OCI-LY1 (cell line): Measurements from ENCODE around the gene SPECC1L.

Experiments
- H2AFZ ChIP-seq: fragments of 200-600 bp; sonication (generic), shearing (Covaris generic); 2 replicates; pipeline ENCODE4 v1.6.0; 2014; ENCODE audit warnings: antibody characterized with exemption, mild to moderate bottlenecking, low read length
- H3F3A ChIP-seq: fragments of 200-600 bp; sonication (generic), shearing (Covaris generic); 2 replicates; pipeline ENCODE4 v1.6.0; 2014; ENCODE audit warnings: mild to moderate bottlenecking, antibody characterized with exemption, low read length, moderate library complexity; ENCODE audit not compliant: insufficient read depth
- H3K27ac ChIP-seq: fragments of 200-600 bp; sonication (generic); 2 replicates; pipeline ENCODE4 v1.5.1; 2014; ENCODE audit warnings: low read length, mixed run types, mild to moderate bottlenecking, low read depth; ENCODE audit not compliant: poor library complexity, severe bottlenecking
- H3K27me3 ChIP-seq: fragments of 200-600 bp; sonication (generic); 2 replicates; pipeline ENCODE4 v1.6.0; 2014; ENCODE audit warnings: antibody characterized with exemption, mild to moderate bottlenecking, low read length, moderate library complexity; ENCODE audit not compliant: insufficient read depth
- H3K36me3 ChIP-seq: fragments of 200-600 bp; sonication (generic); 2 replicates; pipeline ENCODE4 v1.6.1; 2014; ENCODE audit warnings: mild to moderate bottlenecking, antibody characterized with exemption, low read length, moderate library complexity, mixed read lengths; ENCODE audit not compliant: insufficient read depth
- H3K4me1 ChIP-seq: fragments of 200-600 bp; sonication (generic); 2 replicates; pipeline ENCODE4 v1.5.1; 2014; ENCODE audit warnings: mild to moderate bottlenecking, low read length, moderate library complexity; ENCODE audit not compliant: insufficient read depth, severe bottlenecking
- H3K4me2 ChIP-seq: fragments of 200-600 bp; sonication (generic), shearing (Covaris generic); 2 replicates; pipeline ENCODE4 v1.6.1; 2014; ENCODE audit warnings: low read length
- H3K4me3 ChIP-seq: fragments of 200-600 bp; sonication (generic); 2 replicates; pipeline ENCODE4 v1.5.1; 2014; ENCODE audit warnings: low read length, low read depth, mild to moderate bottlenecking, mixed read lengths; ENCODE audit not compliant: poor library complexity, severe bottlenecking
- H3K79me2 ChIP-seq: fragments of 200-600 bp; shearing (Covaris generic); 2 replicates; pipeline ENCODE4 v1.6.1; 2016; ENCODE audit warnings: mixed run types, low read length, mixed read lengths; ENCODE audit not compliant: insufficient read depth
- H3K9ac ChIP-seq: fragments of 200-600 bp; sonication (generic), shearing (Covaris generic); 2 replicates; pipeline ENCODE4 v1.6.1; 2014; ENCODE audit warnings: mild to moderate bottlenecking, low read length, mixed read lengths
- H3K9me2 ChIP-seq: fragments of 200-600 bp; sonication (generic), shearing (Covaris generic); 2 replicates; pipeline ENCODE4 v1.6.1; 2014; ENCODE audit warnings: low read depth, mild to moderate bottlenecking, low read length, mixed read lengths
- H3K9me3 ChIP-seq: fragments of 200-600 bp; shearing (Covaris generic); 2 replicates; pipeline ENCODE4 v1.6.1; 2014; ENCODE audit warnings: low read length, mixed read lengths
- H4K20me1 ChIP-seq: fragments of 200-600 bp; sonication (generic), shearing (Covaris generic); 2 replicates; pipeline ENCODE4 v1.6.0; 2016; ENCODE audit warnings: mild to moderate bottlenecking, low read length; ENCODE audit not compliant: insufficient read depth
- CTCF ChIP-seq: fragments of 200-600 bp; sonication (generic), shearing (Covaris generic); IDR thresholded peaks from 2 replicates; pipeline ENCODE4 v1.5.1; 2017; ENCODE audit warnings: mild to moderate bottlenecking, antibody characterized with exemption, low read length, moderate library complexity, mixed read lengths
- EZH2 ChIP-seq: fragments of 200-600 bp; sonication (generic), shearing (Covaris generic); IDR thresholded peaks from 2 replicates; pipeline ENCODE4 v1.8.0; 2017; ENCODE audit warnings: borderline replicate concordance, mixed run types, mild to moderate bottlenecking, antibody characterized with exemption, low read length, moderate library complexity, mixed read lengths

Gene SPECC1L

DNA sequence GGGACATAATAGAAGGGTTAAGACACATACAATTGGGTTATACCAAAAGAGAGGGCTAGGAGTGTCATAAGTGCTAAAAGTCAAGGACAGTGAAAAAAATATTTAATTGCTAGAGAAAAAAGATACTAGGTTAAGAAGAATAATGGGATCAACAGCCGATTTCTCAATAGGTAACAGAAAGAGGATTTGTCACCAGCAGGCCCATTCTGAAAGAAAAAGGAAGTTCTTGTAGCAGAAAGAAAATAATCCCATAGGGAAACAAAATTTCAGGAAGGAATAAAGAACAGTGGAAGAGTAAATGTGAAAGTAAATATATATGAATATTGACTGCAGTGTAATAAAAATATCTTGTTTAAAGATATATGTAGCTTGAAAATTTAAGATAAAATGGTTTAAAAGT lies 113.5 kb downstream of the SPECC1L start:
- TF ChIP-seq CTCF (no peak), EZH2 (no peak)
- no peak overlapping the region for H2AFZ ChIP-seq
- H3K4me1 ChIP-seq = no peaks in the 10 kb centered on the region
- H3K9ac ChIP-seq = no peak overlapping the region
- H3K9me3 ChIP-seq = no peaks in the 10 kb centered on the region
- H3K4me3 ChIP-seq = no peak overlapping the region
- H3K4me2 ChIP-seq = no peak overlapping the region
- H3K27ac ChIP-seq = no peak overlapping the region
- no peaks in the 10 kb centered on the region for H3K79me2 ChIP-seq
- H3K36me3 ChIP-seq = peaks cover 21% of the 10 kb centered on the region; the same call in 1 of the 2 replicates
- no peaks in the 10 kb centered on the region for H4K20me1 ChIP-seq
- no peaks in the 10 kb centered on the region for H3K27me3 ChIP-seq
- no peaks in the 10 kb centered on the region for H3K9me2 ChIP-seq
- H3F3A ChIP-seq = no peaks in the 10 kb centered on the region

DNA sequence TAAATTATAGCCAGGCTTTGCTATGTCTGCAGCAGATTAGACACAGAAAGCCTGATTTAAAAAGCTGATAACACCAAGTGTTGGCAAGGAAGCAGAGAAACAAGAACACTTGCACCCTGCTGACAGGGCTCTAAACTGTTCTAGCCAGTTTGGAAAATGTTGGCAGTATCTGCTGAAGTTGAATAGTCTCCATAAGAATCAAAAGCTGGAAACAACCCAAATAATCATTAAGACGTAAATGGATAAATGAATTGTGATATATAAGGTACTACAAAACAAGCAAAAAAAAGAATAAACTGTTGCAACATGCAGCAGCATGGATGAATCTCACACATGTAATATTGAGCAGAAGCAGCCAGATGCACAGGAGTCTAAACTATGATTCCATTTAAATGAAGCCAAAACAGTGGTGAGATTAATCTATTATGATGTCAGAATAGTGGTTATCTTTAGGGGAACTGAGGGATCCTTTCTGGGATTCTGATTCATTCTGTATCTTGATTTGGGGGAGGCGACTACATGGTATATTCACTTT lies 116.4 kb downstream of the SPECC1L start:
- no peaks in the 10 kb centered on the region for H3K9me2 ChIP-seq

GRCh38 chr22:24389680-24390079 lies 119.0 kb downstream of the SPECC1L start:
- Histone ChIP-seq H3K4me1 (no peaks in the 10 kb centered on the region), H3K36me3 (peaks cover 27% of the 10 kb centered on the region; the same call in 1 of the 2 replicates), H3F3A (no peaks in the 10 kb centered on the region), H3K4me3 (no peak overlapping the region), H2AFZ (no peak overlapping the region), H3K9ac (no peak overlapping the region), H3K9me2 (no peaks in the 10 kb centered on the region), H4K20me1 (no peaks in the 10 kb centered on the region), H3K9me3 (no peaks in the 10 kb centered on the region), H3K27ac (no peak overlapping the region), H3K79me2 (no peaks in the 10 kb centered on the region), H3K27me3 (no peaks in the 10 kb centered on the region), H3K4me2 (no peak overlapping the region)
- TF ChIP-seq EZH2 (no peak), CTCF (no peak)

More for the DNA sequence above, 116.4 kb downstream of the SPECC1L start:
- Histone ChIP-seq H3K4me1 (no peaks in the 10 kb centered on the region), H2AFZ (no peak overlapping the region), H3K4me3 (no peak overlapping the region), H4K20me1 (no peaks in the 10 kb centered on the region), H3K36me3 (peaks cover 19% of the 10 kb centered on the region; the same call in 1 of the 2 replicates), H3K27me3 (no peaks in the 10 kb centered on the region), H3K79me2 (no peaks in the 10 kb centered on the region), H3F3A (no peaks in the 10 kb centered on the region), H3K27ac (no peak overlapping the region), H3K9ac (no peak overlapping the region), H3K4me2 (no peak overlapping the region), H3K9me3 (no peaks in the 10 kb centered on the region)
- no peak for TF ChIP-seq CTCF
